ENCODE results near the gene KYAT1. TPM values are rescaled to one million over a fixed set of nuclear protein-coding genes. Genes with fewer than 3 reads are reported as not detected.

The KYAT1 gene
- total and polyA plus RNA-seq, 2 of the 13 experiments (the other 11 are each of a cell fraction or from before 2014, with no cell fraction given) = 9.2 to 46.5 TPM

DNA sequence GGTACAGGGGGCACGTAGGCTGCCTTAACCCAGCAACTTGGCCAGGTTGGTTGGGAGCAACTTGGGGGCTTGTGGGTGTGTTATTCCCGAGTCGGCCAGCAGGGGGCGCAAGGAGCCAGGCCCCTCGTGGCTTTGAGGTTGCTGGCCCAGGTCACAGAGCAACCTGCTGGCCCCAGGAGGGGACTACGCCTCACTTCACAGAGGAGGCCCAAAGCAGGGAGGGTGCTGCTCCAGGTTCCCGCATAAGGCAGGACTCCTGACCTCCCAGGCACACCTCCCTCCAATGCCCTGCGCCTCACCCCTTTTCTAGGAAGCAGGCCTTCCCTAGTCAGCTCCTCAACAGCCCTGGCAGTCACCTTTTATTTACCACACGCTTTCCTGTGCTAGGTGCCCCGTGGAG is 18.1 kb downstream of the KYAT1 start (continued):
- TF ChIP-seq, protein P1, sequence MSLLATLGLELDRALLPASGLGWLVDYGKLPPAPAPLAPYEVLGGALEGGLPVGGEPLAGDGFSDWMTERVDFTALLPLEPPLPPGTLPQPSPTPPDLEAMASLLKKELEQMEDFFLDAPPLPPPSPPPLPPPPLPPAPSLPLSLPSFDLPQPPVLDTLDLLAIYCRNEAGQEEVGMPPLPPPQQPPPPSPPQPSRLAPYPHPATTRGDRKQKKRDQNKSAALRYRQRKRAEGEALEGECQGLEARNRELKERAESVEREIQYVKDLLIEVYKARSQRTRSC (CRISPR knock-in tag; IDR thresholded peaks at IDR 0.05; ENCODE audit: low read depth) = no peak
- TF ChIP-seq TCF7 (IDR thresholded peaks at IDR 0.05; ENCODE audit: low read depth) (no peak), ARNTL (CRISPR knock-in tag; IDR thresholded peaks at IDR 0.05) (no peak), CREB1 (IDR thresholded peaks at IDR 0.05) (no peak), CREB1 (CRISPR knock-in tag; IDR thresholded peaks at IDR 0.05) (no peak), FOXK2 (IDR thresholded peaks at IDR 0.05) (no peak), CBFB (CRISPR knock-in tag; IDR thresholded peaks at IDR 0.05) (0 out of 2 replicates have a peak, but pooled peaks have one; percentile 58), ZNF253 (CRISPR knock-in tag; IDR thresholded peaks at IDR 0.05; ENCODE audit: borderline replicate concordance) (no peak), GTF2F1 (IDR thresholded peaks at IDR 0.05; ENCODE audit: low read length) (no peak), WIZ (CRISPR knock-in tag; IDR thresholded peaks at IDR 0.05) (no peak), SOX13 (IDR thresholded peaks at IDR 0.05) (no peak), SOX13 (CRISPR knock-in tag; conservative IDR thresholded peaks at IDR 0.05 in 1 of 2, IDR thresholded peaks at IDR 0.05 in 1 of 2) (0 out of 4 replicates have a peak, but pooled peaks of 1 of the 2 experiments have one; percentile 14), ZNF75D (CRISPR knock-in tag; IDR thresholded peaks at IDR 0.05; ENCODE audit: borderline replicate concordance) (no peak), XBP1 (CRISPR knock-in tag; IDR thresholded peaks at IDR 0.05) (no peak), ZNF598 (CRISPR knock-in tag; IDR thresholded peaks at IDR 0.05; ENCODE audit: borderline replicate concordance) (0 out of 2 replicates have a peak, but pooled peaks have one; percentile 61), ETV6 (CRISPR knock-in tag; conservative IDR thresholded peaks at IDR 0.05) (no peak), ZNF644 (CRISPR knock-in tag; IDR thresholded peaks at IDR 0.05; ENCODE audit: low read depth) (no peak), ZNF549 (CRISPR knock-in tag; IDR thresholded peaks at IDR 0.05) (no peak), ZSCAN9 (CRISPR knock-in tag; IDR thresholded peaks at IDR 0.05; ENCODE audit: borderline replicate concordance) (no peak), ZNF34 (CRISPR knock-in tag; IDR thresholded peaks at IDR 0.05; ENCODE audit: borderline replicate concordance) (no peak), ZMYM4 (CRISPR knock-in tag; IDR thresholded peaks at IDR 0.05) (peak; percentile 57; the same call in 1 of the 2 replicates)
- TF ChIP-seq, protein P2, sequence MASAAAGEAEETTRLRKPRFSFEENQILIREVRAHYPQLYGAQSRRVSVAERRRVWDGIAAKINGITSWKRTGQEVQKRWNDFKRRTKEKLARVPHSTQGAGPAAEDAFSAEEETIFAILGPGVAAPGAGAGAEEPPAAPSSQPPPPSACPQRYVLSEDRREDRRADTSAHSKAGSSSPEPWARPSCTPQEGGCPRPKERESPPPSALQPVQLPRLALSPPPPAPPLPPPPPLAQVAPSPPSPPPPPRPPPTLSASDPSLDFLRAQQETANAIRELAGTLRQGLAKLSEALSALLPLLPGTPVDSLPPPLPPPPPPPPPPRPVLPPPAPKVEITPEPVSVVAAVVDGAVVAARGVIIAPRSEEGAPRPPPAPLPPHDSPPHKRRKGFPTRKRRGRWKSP (CRISPR knock-in tag; IDR thresholded peaks at IDR 0.05) = no peak
- TF ChIP-seq, protein P3, sequence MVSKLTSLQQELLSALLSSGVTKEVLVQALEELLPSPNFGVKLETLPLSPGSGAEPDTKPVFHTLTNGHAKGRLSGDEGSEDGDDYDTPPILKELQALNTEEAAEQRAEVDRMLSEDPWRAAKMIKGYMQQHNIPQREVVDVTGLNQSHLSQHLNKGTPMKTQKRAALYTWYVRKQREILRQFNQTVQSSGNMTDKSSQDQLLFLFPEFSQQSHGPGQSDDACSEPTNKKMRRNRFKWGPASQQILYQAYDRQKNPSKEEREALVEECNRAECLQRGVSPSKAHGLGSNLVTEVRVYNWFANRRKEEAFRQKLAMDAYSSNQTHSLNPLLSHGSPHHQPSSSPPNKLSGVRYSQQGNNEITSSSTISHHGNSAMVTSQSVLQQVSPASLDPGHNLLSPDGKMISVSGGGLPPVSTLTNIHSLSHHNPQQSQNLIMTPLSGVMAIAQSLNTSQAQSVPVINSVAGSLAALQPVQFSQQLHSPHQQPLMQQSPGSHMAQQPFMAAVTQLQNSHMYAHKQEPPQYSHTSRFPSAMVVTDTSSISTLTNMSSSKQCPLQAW (CRISPR knock-in tag; IDR thresholded peaks at IDR 0.05) = peak; percentile 57; the same call in 1 of the 2 replicates
- TF ChIP-seq, protein P4, sequence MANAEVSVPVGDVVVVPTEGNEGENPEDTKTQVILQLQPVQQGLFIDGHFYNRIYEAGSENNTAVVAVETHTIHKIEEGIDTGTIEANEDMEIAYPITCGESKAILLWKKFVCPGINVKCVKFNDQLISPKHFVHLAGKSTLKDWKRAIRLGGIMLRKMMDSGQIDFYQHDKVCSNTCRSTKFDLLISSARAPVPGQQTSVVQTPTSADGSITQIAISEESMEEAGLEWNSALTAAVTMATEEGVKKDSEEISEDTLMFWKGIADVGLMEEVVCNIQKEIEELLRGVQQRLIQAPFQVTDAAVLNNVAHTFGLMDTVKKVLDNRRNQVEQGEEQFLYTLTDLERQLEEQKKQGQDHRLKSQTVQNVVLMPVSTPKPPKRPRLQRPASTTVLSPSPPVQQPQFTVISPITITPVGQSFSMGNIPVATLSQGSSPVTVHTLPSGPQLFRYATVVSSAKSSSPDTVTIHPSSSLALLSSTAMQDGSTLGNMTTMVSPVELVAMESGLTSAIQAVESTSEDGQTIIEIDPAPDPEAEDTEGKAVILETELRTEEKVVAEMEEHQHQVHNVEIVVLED (CRISPR knock-in tag; IDR thresholded peaks at IDR 0.05; ENCODE audit: borderline replicate concordance) = no peak
- TF ChIP-seq, protein P5, sequence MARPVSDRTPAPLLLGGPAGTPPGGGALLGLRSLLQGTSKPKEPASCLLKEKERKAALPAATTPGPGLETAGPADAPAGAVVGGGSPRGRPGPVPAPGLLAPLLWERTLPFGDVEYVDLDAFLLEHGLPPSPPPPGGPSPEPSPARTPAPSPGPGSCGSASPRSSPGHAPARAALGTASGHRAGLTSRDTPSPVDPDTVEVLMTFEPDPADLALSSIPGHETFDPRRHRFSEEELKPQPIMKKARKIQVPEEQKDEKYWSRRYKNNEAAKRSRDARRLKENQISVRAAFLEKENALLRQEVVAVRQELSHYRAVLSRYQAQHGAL (CRISPR knock-in tag; IDR thresholded peaks at IDR 0.05; ENCODE audit: not compliant biosample characterization) = no peak
- TF ChIP-seq, protein P6, sequence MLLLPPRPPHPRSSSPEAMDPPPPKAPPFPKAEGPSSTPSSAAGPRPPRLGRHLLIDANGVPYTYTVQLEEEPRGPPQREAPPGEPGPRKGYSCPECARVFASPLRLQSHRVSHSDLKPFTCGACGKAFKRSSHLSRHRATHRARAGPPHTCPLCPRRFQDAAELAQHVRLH (CRISPR knock-in tag; IDR thresholded peaks at IDR 0.05; ENCODE audit: borderline replicate concordance, low read depth) = no peak
